ENCODE results near the gene YTHDC1. TPM values are rescaled to one million over a fixed set of nuclear protein-coding genes. Genes with fewer than 3 reads are reported as not detected.

The YTHDC1 gene
- total and polyA plus RNA-seq, 2 of the 8 experiments (the other 6 are each of a cell fraction or from before 2014, with no cell fraction given): 25.7 to 89.5 TPM

GRCh38 chr4:68277627-68278026 is 72.3 kb downstream of the YTHDC1 start:
- no peak overlapping the region for H3K27ac ChIP-seq (ENCODE audit: low read depth, low read length)
- no peaks in the 10 kb centered on the region for H3K27me3 ChIP-seq (replicated peaks in 1 of 4; ENCODE audit: control insufficient read depth in 3 of 4, extremely low read depth in 1 of 4, insufficient read depth in 3 of 4, low read length in 3 of 4)
- H3K4me1 ChIP-seq (replicated peaks in 1 of 4; ENCODE audit: control insufficient read depth in 3 of 4, insufficient read depth in 4 of 4, low read length in 3 of 4): peaks cover 2 to 15% (median 5%) of the 10 kb centered on the region in 4 experiments; a peak in 4 of 7 replicates
- H2BK15ac ChIP-seq (ENCODE audit: low read length): no peak overlapping the region
- no peaks in the 10 kb centered on the region for H3K79me1 ChIP-seq (ENCODE audit: low read depth, low read length)
- no peak overlapping the region for H3K4me2 ChIP-seq (ENCODE audit: insufficient read depth in 1 of 2, low read depth in 2 of 2, low read length in 2 of 2)
- H2BK12ac ChIP-seq (ENCODE audit: low read depth, low read length): no peak overlapping the region
- no peaks in the 10 kb centered on the region for H3K23me2 ChIP-seq (ENCODE audit: low read depth, low read length)
- POLR2A ChIA-PET (ENCODE audit: partially characterized antibody): no interaction called here
- H2AFZ ChIP-seq (ENCODE audit: low read length): no peak overlapping the region
- H3K18ac ChIP-seq (ENCODE audit: extremely low read depth, low read length): no peak overlapping the region; the same call in 1 of the 2 replicates
- no peak overlapping the region for H3K56ac ChIP-seq (replicated peaks; ENCODE audit: insufficient read length, low read depth, low read length)
- no peak overlapping the region for H3K4me3 ChIP-seq (ENCODE audit: extremely low read depth in 1 of 4, insufficient read depth in 2 of 4, low read depth in 3 of 4, low read length in 4 of 4)
- peak overlapping the region; percentile 66 for H2BK120ac ChIP-seq (replicated peaks; ENCODE audit: low read depth, low read length)
- no peak overlapping the region for H2BK20ac ChIP-seq (ENCODE audit: low read length)
- H2AK5ac ChIP-seq (ENCODE audit: low read depth, low read length): no peak overlapping the region
- H2BK5ac ChIP-seq (ENCODE audit: low read depth, low read length): no peak overlapping the region
- no peak overlapping the region for H3K23ac ChIP-seq (ENCODE audit: insufficient read length)
- no peak overlapping the region for H3K9ac ChIP-seq (replicated peaks in 1 of 4; ENCODE audit: extremely low read depth in 1 of 4, low read depth in 3 of 4, low read length in 3 of 4)
- no peaks in the 10 kb centered on the region; a peak in 1 of 4 replicates for H3K9me3 ChIP-seq (ENCODE audit: insufficient read depth in 2 of 2, low read depth in 1 of 2, low read length in 1 of 2)
- FAIRE-seq (no peak), DNase-seq (ENCODE audit: low read depth in 1 of 2, low spot score in 2 of 2) (no peak)
- H4K5ac ChIP-seq (ENCODE audit: insufficient read length, low read depth, low read length): no peak overlapping the region
- 70% methylated on average over 2 of the region's 2 CpGs; no CpG with 5 or more reads in 1 of the 2 experiments for WGBS, 2 experiments (ENCODE audit: extremely low coverage in 1 of 2, insufficient coverage in 1 of 2, insufficient read length in 1 of 2, insufficient replicate concordance in 2 of 2, low coverage in 1 of 2, low lambda C conversion rate in 2 of 2, missing lambda C conversion rate in 1 of 2)
- no peak overlapping the region for H3K14ac ChIP-seq (ENCODE audit: insufficient read length)
- H3K79me2 ChIP-seq (ENCODE audit: control insufficient read depth in 1 of 2, insufficient read depth in 2 of 2, low read length in 2 of 2): no peaks in the 10 kb centered on the region
- TF ChIP-seq EGR1 (IDR thresholded peaks at IDR 0.05; ENCODE audit: borderline replicate concordance, low read depth, low read length) (no peak), KDM1A (IDR thresholded peaks at IDR 0.05; ENCODE audit: borderline replicate concordance, low read length) (no peak), CREB1 (IDR thresholded peaks at IDR 0.05) (no peak), PHF8 (conservative IDR thresholded peaks at IDR 0.05; ENCODE audit: low read depth, low read length) (no peak)
- CTCF ChIA-PET (ENCODE audit: partially characterized antibody): interaction anchor here (0.7 kb wide), 1 partner anchor 98 kb away, joined by 4 read pairs; no protein-coding TSS in a partner anchor
- no peaks in the 10 kb centered on the region for H4K20me1 ChIP-seq (replicated peaks in 1 of 2; ENCODE audit: control insufficient read depth in 1 of 2, insufficient read depth in 2 of 2, low read length in 2 of 2)
- H3K4ac ChIP-seq (replicated peaks; ENCODE audit: insufficient read length, low read depth, low read length): no peak overlapping the region
- no peak overlapping the region for H4K91ac ChIP-seq (replicated peaks; ENCODE audit: insufficient read length, low read length)
- H3K36me3 ChIP-seq (ENCODE audit: control insufficient read depth in 2 of 4, insufficient read depth in 4 of 4, low read length in 3 of 4): no peaks in the 10 kb centered on the region
- no peak overlapping the region for H4K8ac ChIP-seq (ENCODE audit: extremely low read depth, insufficient read depth, low read length)

Measured in H1 (cell line).